ENCODE data around the gene ST6GALNAC3.

- TF ChIP-seq, protein P1, sequence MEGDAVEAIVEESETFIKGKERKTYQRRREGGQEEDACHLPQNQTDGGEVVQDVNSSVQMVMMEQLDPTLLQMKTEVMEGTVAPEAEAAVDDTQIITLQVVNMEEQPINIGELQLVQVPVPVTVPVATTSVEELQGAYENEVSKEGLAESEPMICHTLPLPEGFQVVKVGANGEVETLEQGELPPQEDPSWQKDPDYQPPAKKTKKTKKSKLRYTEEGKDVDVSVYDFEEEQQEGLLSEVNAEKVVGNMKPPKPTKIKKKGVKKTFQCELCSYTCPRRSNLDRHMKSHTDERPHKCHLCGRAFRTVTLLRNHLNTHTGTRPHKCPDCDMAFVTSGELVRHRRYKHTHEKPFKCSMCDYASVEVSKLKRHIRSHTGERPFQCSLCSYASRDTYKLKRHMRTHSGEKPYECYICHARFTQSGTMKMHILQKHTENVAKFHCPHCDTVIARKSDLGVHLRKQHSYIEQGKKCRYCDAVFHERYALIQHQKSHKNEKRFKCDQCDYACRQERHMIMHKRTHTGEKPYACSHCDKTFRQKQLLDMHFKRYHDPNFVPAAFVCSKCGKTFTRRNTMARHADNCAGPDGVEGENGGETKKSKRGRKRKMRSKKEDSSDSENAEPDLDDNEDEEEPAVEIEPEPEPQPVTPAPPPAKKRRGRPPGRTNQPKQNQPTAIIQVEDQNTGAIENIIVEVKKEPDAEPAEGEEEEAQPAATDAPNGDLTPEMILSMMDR (IDR thresholded peaks at IDR 0.05) = no peak
- no peak for TF ChIP-seq POLR2A (IDR thresholded peaks at IDR 0.05)
These were observed 226.0 kb downstream of the ST6GALNAC3 start for GRCh38 chr1:76300556-76300955.

All from heart left ventricle (tissue), 13 donors.